NK-92 (cell line): ENCODE data around the gene ZDHHC4.
"Not testable (repeated sequence)": the region's sequence is repeated elsewhere in the genome, so short reads cannot be mapped to it uniquely, and the experiment has no call there.

Experiments
- DNase-seq: peaks from one replicate; lab custom pipeline; 2025; ENCODE audit not compliant: unreplicated experiment; lab: John Stamatoyannopoulos, UW

The ZDHHC4 gene

GRCh38 chr7:6559896-6560295, 17.4 kb upstream of the ZDHHC4 start:
- no peak for DNase-seq

GRCh38 chr7:6562106-6562505, 15.1 kb upstream of the ZDHHC4 start:
- DNase-seq: no peak

DNA sequence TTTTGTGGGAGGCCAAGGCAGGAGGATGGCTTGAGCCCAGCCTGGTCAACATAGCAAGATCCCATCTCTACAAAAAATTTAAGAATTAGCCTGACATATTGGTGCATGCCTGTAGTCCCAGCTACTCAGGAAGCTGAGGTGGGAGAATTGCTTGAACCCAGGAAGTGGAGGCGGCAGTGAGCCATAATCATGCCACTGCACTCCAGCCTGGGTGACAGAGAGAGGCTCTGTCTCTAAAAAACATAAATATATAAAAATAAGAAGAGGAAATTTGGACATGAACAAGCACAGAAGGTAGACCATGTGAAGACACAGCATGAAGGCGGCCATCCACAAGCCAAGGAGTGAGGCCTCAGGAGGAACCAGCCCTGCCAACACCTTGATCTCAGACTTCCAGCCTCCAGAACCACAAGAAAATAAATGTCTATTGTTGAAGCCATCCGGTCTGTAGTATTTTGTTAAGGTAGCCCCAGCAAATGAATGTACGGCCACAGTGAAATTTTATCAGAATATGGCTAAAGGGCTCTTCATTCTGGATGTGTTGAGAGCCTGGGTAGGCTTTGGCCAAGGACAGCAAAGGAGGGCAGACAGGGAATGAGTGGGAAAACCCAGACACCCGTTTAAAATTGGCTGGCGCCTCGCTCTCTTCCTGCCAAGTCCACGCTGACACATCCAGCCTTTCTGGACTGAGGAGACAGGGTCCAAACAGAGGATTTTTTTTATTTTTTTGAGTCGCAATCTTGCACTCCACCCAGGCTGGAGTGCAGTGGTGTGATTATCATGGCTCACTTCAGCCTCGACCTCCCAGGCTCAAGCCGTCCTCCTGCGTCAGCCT, 13.1 kb upstream of the ZDHHC4 start:
- no peak for DNase-seq

GRCh38 chr7:6565655-6566054, 11.6 kb upstream of the ZDHHC4 start:
- no peak for DNase-seq

- no peak for DNase-seq
Observed at GRCh38 chr7:6567886-6568285, 9.4 kb upstream of the ZDHHC4 start.

DNA sequence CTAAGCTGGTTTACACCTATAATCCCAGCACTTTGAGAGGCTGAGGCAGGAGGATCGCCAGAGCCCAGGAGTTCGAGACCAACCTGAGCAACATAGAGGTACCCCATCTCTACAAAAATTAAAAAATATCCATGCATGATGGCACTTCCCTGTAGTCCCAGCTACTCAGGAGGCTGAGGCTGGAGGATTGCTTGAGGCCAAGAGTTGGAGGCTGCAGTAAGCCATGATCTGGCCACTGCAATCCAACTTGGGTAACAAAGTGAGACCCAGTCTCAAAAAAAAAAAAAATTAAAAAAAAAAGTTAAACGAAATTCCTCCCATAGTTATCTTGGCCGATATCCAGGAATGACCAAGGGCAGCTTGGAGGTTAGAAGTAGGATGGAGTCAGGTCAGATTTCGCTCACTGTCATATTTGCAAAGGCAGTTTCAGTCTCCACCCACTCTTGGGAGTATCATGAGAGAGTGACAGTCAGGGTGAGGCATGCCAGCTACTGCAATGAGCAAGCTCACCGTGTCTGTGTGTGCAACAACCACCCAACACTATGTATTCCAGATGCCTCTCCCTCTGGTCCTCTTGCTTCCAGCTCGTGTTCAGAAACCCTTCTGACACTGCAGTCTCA, 6.0 kb upstream of the ZDHHC4 start:
- no peak for DNase-seq

DNA sequence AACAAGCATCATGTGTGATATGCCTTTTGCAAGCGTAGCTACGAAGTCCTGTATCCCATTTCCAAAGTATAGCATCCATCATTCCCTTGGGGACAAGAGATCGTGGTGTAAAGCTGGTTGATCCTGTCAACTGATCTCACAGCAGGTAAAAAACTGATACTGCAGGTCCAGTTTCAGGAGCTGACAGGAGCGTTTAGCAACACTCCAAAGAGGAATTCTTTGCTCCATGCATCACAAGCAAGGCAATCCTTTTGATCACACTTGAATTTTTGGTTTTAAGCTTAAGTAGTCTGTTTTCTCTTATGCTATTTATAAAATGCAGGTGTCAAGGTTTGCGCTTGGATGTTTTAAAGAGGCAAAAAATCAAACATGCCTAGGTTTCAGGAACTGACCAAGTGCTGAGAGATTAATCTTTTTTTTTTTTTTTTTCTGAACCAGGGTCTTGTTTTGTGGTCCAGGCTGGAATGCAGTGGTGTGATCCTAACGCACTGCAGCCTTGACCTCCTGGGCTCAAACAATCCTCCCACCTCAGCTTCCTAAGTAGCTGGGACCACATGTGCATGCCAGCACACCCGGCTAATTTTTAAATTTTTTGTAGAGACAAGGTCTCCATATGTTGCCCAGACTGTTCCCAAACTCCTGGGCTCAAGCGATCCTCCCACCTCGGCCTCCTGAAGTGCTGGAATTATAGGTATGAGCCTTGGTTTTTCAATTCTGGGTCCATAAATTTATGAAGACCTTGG, 1.8 kb upstream of the ZDHHC4 start:
- DNase-seq: no peak

DNA sequence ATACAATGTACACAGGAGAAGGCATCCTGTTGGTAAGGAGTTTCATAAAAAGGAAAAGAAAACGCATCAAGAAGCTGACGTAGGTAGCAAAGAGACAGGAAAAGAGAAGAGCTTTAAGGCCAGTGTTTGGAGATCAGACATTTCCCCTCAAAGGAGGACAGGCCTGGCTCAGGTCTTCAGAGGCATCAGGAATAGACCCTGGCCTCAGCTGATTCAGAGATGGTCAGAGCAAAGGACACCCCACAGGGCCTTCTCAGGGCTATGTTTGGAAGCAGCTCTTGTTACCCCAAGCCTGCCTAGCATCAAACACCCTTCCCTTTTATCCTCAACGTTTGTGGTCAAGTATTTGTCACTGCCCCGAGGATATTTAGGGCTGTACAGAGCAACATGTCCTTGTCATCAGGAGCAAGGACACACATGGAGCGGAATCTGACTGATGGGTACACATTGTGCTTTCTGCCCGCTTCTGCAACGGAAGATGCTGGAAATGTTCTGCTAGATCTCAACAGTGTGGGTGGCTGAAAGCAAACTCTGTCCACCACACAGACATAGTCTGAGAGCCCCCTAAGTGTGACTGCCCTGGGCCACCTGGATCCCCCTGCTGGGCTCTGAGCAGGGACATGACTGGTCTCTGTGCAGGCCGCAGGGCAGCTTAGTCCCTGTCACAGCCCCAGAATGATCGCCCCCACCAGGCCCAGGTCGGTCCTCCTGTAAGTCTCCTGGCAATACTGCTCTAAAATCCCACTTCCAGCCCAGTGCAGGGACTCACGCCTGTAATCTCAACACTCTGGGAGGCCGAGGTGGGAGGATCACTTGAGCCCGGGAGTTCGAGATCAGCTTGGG, 1.0 kb upstream of the ZDHHC4 start:
- no peak for DNase-seq

DNA sequence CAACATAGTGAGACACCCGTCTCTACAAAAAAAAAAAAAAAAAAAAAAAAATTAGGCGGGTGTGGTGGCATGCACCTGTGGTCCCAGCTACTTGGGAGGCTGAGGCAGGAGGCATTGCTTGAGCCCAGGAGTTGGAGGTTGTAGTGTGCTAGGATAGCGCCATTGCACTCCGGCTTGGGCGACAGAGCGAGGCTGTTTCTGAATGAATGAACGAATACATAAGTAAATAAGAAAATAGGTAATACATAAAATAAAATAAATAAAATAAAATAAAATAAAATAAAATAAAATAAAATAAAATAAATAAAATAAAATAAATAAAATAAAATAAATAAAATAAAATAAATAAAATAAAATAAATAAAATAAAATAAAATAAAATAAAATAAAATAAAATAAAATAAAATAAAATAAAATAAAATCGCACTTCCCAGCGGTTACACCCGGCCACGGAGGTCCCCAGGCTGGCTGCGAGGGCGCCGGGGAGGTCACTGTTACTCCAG, 336 bp upstream of the ZDHHC4 start:
- DNase-seq: not testable (repeated sequence)

DNA sequence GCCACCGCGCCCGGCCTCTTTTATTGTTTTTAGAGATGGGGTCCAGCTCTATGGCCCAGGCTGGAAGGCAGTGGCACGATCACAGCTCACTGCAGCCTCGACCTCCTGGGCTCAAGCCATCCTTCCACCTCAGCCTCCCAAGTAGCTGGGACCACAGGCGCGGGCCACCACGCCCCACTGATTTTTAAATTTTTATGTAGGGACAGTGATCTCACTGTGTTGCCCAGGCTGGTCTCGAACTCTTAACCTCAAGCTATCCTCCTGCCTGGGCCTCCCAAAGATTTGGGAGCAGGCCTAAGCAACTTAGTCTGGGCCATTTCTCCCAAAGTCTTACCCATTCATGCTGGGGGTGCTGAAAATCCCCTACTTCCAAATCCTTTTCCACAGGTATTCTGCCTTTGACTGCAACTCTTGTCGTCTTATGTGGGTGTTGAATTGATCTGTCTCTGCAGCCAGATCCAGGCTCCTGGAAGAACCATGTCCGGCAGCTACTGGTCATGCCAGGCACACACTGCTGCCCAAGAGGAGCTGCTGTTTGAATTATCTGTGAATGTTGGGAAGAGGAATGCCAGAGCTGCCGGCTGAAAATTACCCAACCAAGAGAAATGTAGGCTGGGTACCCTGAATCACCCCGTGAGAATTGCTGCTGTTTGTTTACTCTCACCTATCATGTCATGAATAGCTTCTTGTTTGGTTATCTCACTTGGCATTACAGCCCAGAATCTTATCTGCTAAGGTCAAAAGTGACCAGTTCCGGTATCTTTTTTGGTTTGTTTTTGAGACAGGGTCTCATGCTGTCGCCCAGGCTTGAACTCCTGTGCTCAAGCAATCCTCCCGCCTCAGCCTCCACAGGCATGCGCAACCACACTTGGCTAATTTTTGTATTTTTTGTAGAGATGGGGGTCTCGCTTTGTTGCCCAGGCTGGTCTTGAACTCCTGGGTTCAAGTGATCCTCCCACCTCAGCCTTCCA, 1.1 kb downstream of the ZDHHC4 start:
- no peak for DNase-seq

DNA sequence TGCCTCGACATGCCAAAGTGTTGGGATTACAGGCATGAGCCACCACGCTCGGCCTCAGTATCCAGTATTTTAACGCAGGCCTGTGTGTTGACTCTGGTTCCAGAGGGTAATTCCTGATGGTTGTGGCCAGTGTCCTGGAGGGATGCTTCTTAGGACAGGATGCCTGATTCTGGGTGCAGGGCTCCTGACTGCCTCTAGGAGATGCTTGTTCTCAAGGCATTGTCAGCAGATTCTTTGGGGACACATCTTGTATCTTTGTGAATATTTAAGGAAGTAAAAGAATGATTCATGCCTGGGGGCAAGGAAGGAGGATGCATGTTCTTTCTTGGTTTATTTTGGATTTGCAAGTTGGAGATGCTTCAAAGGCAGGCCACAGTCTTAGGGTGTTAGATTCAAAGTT, 2.2 kb downstream of the ZDHHC4 start:
- no peak for DNase-seq

- DNase-seq: not testable (repeated sequence)
Observed at GRCh38 chr7:6585746-6586432, 8.6 kb downstream of the ZDHHC4 start.

GRCh38 chr7:6588566-6588965, 11.3 kb downstream of the ZDHHC4 start:
- no peak for DNase-seq

GRCh38 chr7:6589151-6589828, 12.0 kb downstream of the ZDHHC4 start:
- DNase-seq: no peak

DNA sequence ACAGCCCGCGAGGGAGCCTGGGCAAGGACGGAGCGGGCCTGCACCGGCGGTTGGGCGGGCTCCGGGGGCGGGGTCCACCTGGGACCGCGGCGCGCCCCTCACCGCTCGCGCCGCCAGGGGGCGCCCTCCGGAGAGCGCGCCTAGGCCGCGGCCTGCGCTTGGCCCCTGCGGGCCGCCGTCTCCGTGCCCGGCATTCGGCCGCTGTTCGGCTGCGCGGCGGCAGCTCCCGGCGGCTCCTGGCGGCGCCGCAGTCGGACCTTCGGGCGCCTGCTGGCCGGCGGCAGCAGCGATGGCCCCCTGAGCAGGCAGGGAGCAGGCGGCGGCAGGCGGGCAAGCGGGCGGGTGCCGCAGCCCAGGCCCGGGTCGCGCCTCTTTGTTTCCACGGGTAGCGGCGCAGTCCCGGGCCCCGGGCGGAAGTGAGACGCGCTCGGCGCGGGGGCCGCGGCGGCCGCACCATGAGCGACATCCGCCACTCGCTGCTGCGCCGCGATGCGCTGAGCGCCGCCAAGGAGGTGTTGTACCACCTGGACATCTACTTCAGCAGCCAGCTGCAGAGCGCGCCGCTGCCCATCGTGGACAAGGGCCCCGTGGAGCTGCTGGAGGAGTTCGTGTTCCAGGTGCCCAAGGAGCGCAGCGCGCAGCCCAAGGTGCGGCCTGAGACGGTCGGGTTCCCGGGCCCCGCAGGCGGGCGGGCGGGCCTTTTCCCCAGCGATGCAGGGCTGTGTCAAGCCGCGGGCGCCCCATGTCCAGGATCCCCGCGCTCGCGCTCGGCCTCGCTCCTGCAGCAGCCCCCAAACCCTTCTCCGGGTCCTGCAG, 12.8 kb downstream of the ZDHHC4 start, which contains the start of gene INTS15:
INTS15 (plus strand) TSS at position 193 of the 816 bp plus-strand sequence; CDS start at position 456, 263 bp downstream.
- DNase-seq: no peak

- no peak for DNase-seq
Observed at GRCh38 chr7:6590645-6591110, 13.4 kb downstream of the ZDHHC4 start.

GRCh38 chr7:6600093-6600492, 22.8 kb downstream of the ZDHHC4 start:
- no peak for DNase-seq
